IMR-90 (cell line): ENCODE results near the gene MYADML2. TPM values are rescaled to one million over a fixed set of nuclear protein-coding genes. Genes with fewer than 3 reads are reported as not detected.

Experiments used
- ATAC-seq: fragments of 200-7000 bp; cut with Tn5 transposase; 2 replicates; pipeline ENCODE4 v1.9.1; 2020; ENCODE audit warnings: low read depth, mild to moderate bottlenecking, moderate library complexity
- BruUV-seq: library from RNA; stranded (reverse); fragments of 400-500 nt; replicated peaks from 2 replicates; lab custom pipeline; 2021; lab: Mats Ljungman, UMichigan
- CTCF ChIA-PET: fragments of 300-600 bp; formaldehyde crosslinking; extraction: SDS; loops from one replicate; lab custom pipeline; 2021; ENCODE audit warnings: antibody characterized with exemption; lab: Yijun Ruan, JAX
- POLR2A ChIA-PET: fragments of 300-600 bp; sonication (Branson Sonifier 250); formaldehyde crosslinking; loops from one replicate; lab custom pipeline; 2022; ENCODE audit warnings: antibody characterized with exemption; ENCODE audit not compliant: unreplicated experiment; lab: Charles Lee
- DNase-seq: peaks from one replicate; pipeline ENCODE4 v3.0.0; 2013
- H2AFZ ChIP-seq: replicated peaks from 2 replicates; pipeline ENCODE3; 2013; ENCODE audit warnings: low read length, mild to moderate bottlenecking; ENCODE audit not compliant: poor library complexity
- H2AK5ac ChIP-seq: 2 replicates; pipeline ENCODE4 v1.6.1; 2013; ENCODE audit warnings: low read depth, low read length, inconsistent platforms
- H2AK9ac ChIP-seq: replicated peaks from 2 replicates; pipeline ENCODE3; 2013; ENCODE audit warnings: mild to moderate bottlenecking, low read depth, low read length, moderate library complexity; ENCODE audit not compliant: poor library complexity
- H2BK120ac ChIP-seq: 2 replicates; pipeline ENCODE4 v1.6.1; 2013; ENCODE audit warnings: low read depth, low read length, inconsistent platforms
- H2BK15ac ChIP-seq: 3 replicates; pipeline ENCODE4 v1.6.1; 2013; ENCODE audit warnings: low read depth, low read length, inconsistent platforms
- H2BK20ac ChIP-seq: 2 replicates; pipeline ENCODE4 v1.6.1; 2013; ENCODE audit warnings: low read depth, mild to moderate bottlenecking, inconsistent platforms, low read length, moderate library complexity
- H2BK5ac ChIP-seq: 2 replicates; pipeline ENCODE4 v1.6.1; 2013; ENCODE audit warnings: mild to moderate bottlenecking, low read depth, low read length, inconsistent platforms; ENCODE audit not compliant: poor library complexity, severe bottlenecking
- H3K14ac ChIP-seq: replicated peaks from 2 replicates; pipeline ENCODE4 v1.6.1; 2013; ENCODE audit warnings: low read depth, low read length, inconsistent platforms
- H3K18ac ChIP-seq: 2 replicates; pipeline ENCODE4 v1.6.1; 2013; ENCODE audit warnings: low read depth, low read length, control low read depth
- H3K23ac ChIP-seq: 2 replicates; pipeline ENCODE4 v1.6.1; 2013; ENCODE audit warnings: low read depth, low read length, inconsistent platforms
- H3K27ac ChIP-seq: 2 replicates; pipeline ENCODE4 v1.5.1; 2013; ENCODE audit warnings: mild to moderate bottlenecking, control low read depth, low read length; ENCODE audit not compliant: insufficient read depth
- H3K27me3 ChIP-seq: 2 replicates; pipeline ENCODE4 v1.6.1; 2013; ENCODE audit warnings: low read length; ENCODE audit not compliant: control insufficient read depth, insufficient read depth
- H3K36me3 ChIP-seq: 2 replicates; pipeline ENCODE4 v1.6.1; 2013; ENCODE audit warnings: low read length, mixed read lengths; ENCODE audit not compliant: control insufficient read depth, insufficient read depth
- H3K4ac ChIP-seq: 2 replicates; pipeline ENCODE4 v1.6.1; 2013; ENCODE audit warnings: low read depth, low read length, inconsistent platforms
- H3K4me1 ChIP-seq: 2 replicates; pipeline ENCODE4 v1.6.1; 2013; ENCODE audit warnings: low read length, mixed read lengths; ENCODE audit not compliant: control insufficient read depth, insufficient read depth
- H3K4me2 ChIP-seq: 2 replicates; pipeline ENCODE4 v1.6.1; 2013; ENCODE audit warnings: low read depth, mild to moderate bottlenecking, control low read depth, low read length, moderate library complexity
- H3K4me3 ChIP-seq: 2 replicates; pipeline ENCODE4 v1.5.1; 2013; ENCODE audit warnings: low read depth, mild to moderate bottlenecking, control low read depth, low read length, moderate library complexity; ENCODE audit not compliant: insufficient read depth
- H3K56ac ChIP-seq: 2 replicates; pipeline ENCODE4 v1.6.1; 2013; ENCODE audit warnings: low read length, inconsistent platforms; ENCODE audit not compliant: insufficient read depth; ENCODE audit errors: extremely low read depth
- H3K79me1 ChIP-seq, 2 experiments: 2 replicates each; pipeline ENCODE4 v1.6.1; 2013; ENCODE audit warnings: low read length in 2 of 2, inconsistent platforms in 1 of 2, low read depth in 1 of 2
- H3K9ac ChIP-seq: 2 replicates; pipeline ENCODE4 v1.6.1; 2013; ENCODE audit warnings: low read depth, low read length, control low read depth
- H3K9me1 ChIP-seq: 2 replicates; pipeline ENCODE4 v1.6.1; 2013; ENCODE audit warnings: low read length, inconsistent platforms; ENCODE audit not compliant: insufficient read depth
- H3K9me3 ChIP-seq: 2 replicates; pipeline ENCODE4 v1.6.1; 2013; ENCODE audit warnings: low read length; ENCODE audit not compliant: control insufficient read depth, insufficient read depth
- H4K20me1 ChIP-seq: 2 replicates; pipeline ENCODE4 v1.6.1; 2013; ENCODE audit warnings: low read length, inconsistent platforms; ENCODE audit not compliant: insufficient read depth
- H4K5ac ChIP-seq: 2 replicates; pipeline ENCODE4 v1.6.1; 2013; ENCODE audit warnings: mild to moderate bottlenecking, low read depth, low read length, control low read depth
- H4K8ac ChIP-seq, 2 experiments: 2 replicates each; pipeline ENCODE4 v1.6.1; 2013; ENCODE audit warnings: low read depth in 2 of 2, low read length in 2 of 2, control low read depth in 1 of 2, inconsistent platforms in 1 of 2
- H4K91ac ChIP-seq: 2 replicates; pipeline ENCODE4 v1.6.1; 2013; ENCODE audit warnings: low read depth, low read length, inconsistent platforms; ENCODE audit not compliant: insufficient read depth
- BHLHE40 ChIP-seq: fragments of 150-350 bp; IDR thresholded peaks from 2 replicates; pipeline ENCODE4 v1.6.1; 2016; ENCODE audit warnings: mild to moderate bottlenecking, low read depth, low read length
- CTCF ChIP-seq: conservative IDR thresholded peaks from 2 replicates; pipeline ENCODE4 v1.5.1; 2012; ENCODE audit warnings: mild to moderate bottlenecking, low read depth, low read length, improper control_type of control experiment
- ELK1 ChIP-seq: fragments of 150-350 bp; IDR thresholded peaks from 2 replicates; pipeline ENCODE4 v1.6.1; 2016; ENCODE audit warnings: low read depth, mild to moderate bottlenecking, low read length, moderate library complexity, borderline replicate concordance
- MAZ ChIP-seq: IDR thresholded peaks from 2 replicates; pipeline ENCODE4 v1.6.1; 2012; ENCODE audit warnings: low read depth, mild to moderate bottlenecking, low read length, improper control_type of control experiment, moderate library complexity, borderline replicate concordance
- MXI1 ChIP-seq: IDR thresholded peaks from 2 replicates; pipeline ENCODE4 v1.6.1; 2012; ENCODE audit warnings: low read depth, mild to moderate bottlenecking, low read length, moderate library complexity, borderline replicate concordance
- RFX5 ChIP-seq: IDR thresholded peaks from 2 replicates; pipeline ENCODE4 v1.8.0; 2012; ENCODE audit warnings: low read depth, mild to moderate bottlenecking, low read length, moderate library complexity
- USF2 ChIP-seq: fragments of 150-350 bp; IDR thresholded peaks from 2 replicates; pipeline ENCODE4 v1.6.1; 2017; ENCODE audit warnings: mild to moderate bottlenecking, antibody characterized with exemption, low read length, low read depth
- WGBS, 2 experiments: methylation state at CpG; one replicate each; pipeline versions ENCODE4 v1.1.5 to v1.1.7; 2013; ENCODE audit warnings: missing lambda C conversion rate in 2 of 2; ENCODE audit not compliant: insufficient read length in 1 of 2; ENCODE audit errors: extremely low coverage in 2 of 2; 5-methylcytosine and 5-hydroxymethylcytosine counted together
- dilution Hi-C: fragments of 300-500 bp; cut with HindIII; formaldehyde crosslinking; loops from one replicate; pipeline ENCODE4 v1.14.3; 2018; ENCODE audit warnings: low sequenced_read_pairs; ENCODE audit not compliant: unreplicated experiment
- in situ Hi-C: fragments of 300-500 bp; cut with MboI; formaldehyde crosslinking; loops from 3 replicates; pipeline ENCODE4 v1.14.3; 2019; ENCODE audit warnings: low sequenced_read_pairs, inconsistent platforms, mixed read lengths
- intact Hi-C: fragments of 100-400 bp; cut with micrococcal nuclease; formaldehyde crosslinking; loops from 2 replicates; pipeline ENCODE4 v1.10.0; 2022
- polyA plus RNA-seq, 3 experiments: library from polyadenylated mRNA; depleted of rRNA; stranded (reverse); fragments of >200 nt; gene quantifications; 2 replicates each; pipeline ENCODE4 v1.2.3, GENCODE V29; 2012; ENCODE audit warnings: low replicate concordance in 1 of 3
- total RNA-seq: library from RNA; depleted of rRNA; stranded (reverse); fragments of >200 nt; gene quantifications from 2 replicates; pipeline ENCODE4 v1.2.3, GENCODE V29; 2012

The MYADML2 gene
- total and polyA plus RNA-seq, 2 of the 4 experiments (the other 2 are of a cell fraction): not detected

GRCh38 chr17:81911969-81912368, 35.1 kb downstream of the MYADML2 start (continued):
- TF ChIP-seq ELK1: no peak

GRCh38 chr17:81911277-81911961, 35.6 kb downstream of the MYADML2 start, which contains the start of gene PCYT2:
Gene PCYT2, minus strand, starts transcription at chr17:81911399. Its CDS starts 44 bp downstream, at chr17:81911355.
- no peak within 1 kb of the TSS for H2BK20ac ChIP-seq
- peak within 1 kb of the TSS; percentile 93 for H2AK9ac ChIP-seq
- intact Hi-C loops: no loop called here
- ChIA-PET CTCF (no interaction called here), POLR2A (no interaction called here)
- H3K23ac ChIP-seq: peak within 1 kb of the TSS; percentile 58; the same call in 1 of the 2 replicates
- no peak within 1 kb of the TSS for H4K8ac ChIP-seq
- H2BK5ac ChIP-seq: no peak within 1 kb of the TSS
- peak; percentile 73 for DNase-seq
- H3K79me1 ChIP-seq: peaks cover 9 to 44% of the 10 kb centered on the region in 2 experiments; a peak in 3 of 4 replicates
- WGBS, 2 experiments: 26% methylated on average over 10 of the region's 84 CpGs; no CpG with 5 or more reads in 1 of the 2 experiments
- dilution Hi-C loops: no loop called here
- ATAC-seq: peak; percentile 95
- H3K36me3 ChIP-seq: peaks cover 50% of the 10 kb centered on the region
- H4K20me1 ChIP-seq: peaks cover 31% of the 10 kb centered on the region
- H3K4ac ChIP-seq: peak within 1 kb of the TSS; percentile 11; the same call in 1 of the 2 replicates
- peaks cover 11% of the 10 kb centered on the region; the same call in 1 of the 2 replicates for H3K9me1 ChIP-seq
- peak within 1 kb of the TSS; percentile 55 for H3K9ac ChIP-seq
- no peak within 1 kb of the TSS for H2AK5ac ChIP-seq
- H3K9me3 ChIP-seq: no peaks in the 10 kb centered on the region
- H3K4me1 ChIP-seq: peaks cover 5% of the 10 kb centered on the region
- peak; percentile 75 for TF ChIP-seq USF2
- no peak for TF ChIP-seq CTCF
- TF ChIP-seq MXI1: 0 out of 2 replicates have a peak, but pooled peaks have one; percentile 62
- peak; percentile 72; the same call in 1 of the 2 replicates for TF ChIP-seq MAZ
- TF ChIP-seq BHLHE40: peak; percentile 50; the same call in 1 of the 2 replicates
- no peak for TF ChIP-seq RFX5
- H3K14ac ChIP-seq: 0 out of 2 replicates have a peak within 1 kb of the TSS, but pooled peaks have one; percentile 33
- peak within 1 kb of the TSS; percentile 4; the same call in 1 of the 2 replicates for H3K27ac ChIP-seq
- peak within 1 kb of the TSS; percentile 90 for H3K4me3 ChIP-seq
- H2BK120ac ChIP-seq: no peak within 1 kb of the TSS
- BruUV-seq: no TSS peak
- in situ Hi-C loops: no loop called here
- no peak within 1 kb of the TSS for H2BK15ac ChIP-seq
- H2AFZ ChIP-seq: peak within 1 kb of the TSS; percentile 89
- H3K27me3 ChIP-seq: no peaks in the 10 kb centered on the region
- no peak within 1 kb of the TSS; the same call in 1 of the 2 replicates for H3K56ac ChIP-seq
- H4K91ac ChIP-seq: no peak within 1 kb of the TSS
- H4K5ac ChIP-seq: no peak within 1 kb of the TSS
- peak within 1 kb of the TSS; percentile 65 for H3K4me2 ChIP-seq
- H3K18ac ChIP-seq: no peak within 1 kb of the TSS
